H9 (cell line): ENCODE results near the gene PTGDR2. TPM values are rescaled to one million over a fixed set of nuclear protein-coding genes. Genes with fewer than 3 reads are reported as not detected.

Source experiments
- DNase-seq: peaks from one replicate; pipeline ENCODE4 v3.0.0-alpha.2; 2017
- H2AFZ ChIP-seq: one replicate; pipeline ENCODE4 v1.6.1; 2013; ENCODE audit warnings: mild to moderate bottlenecking, low read length, control low read depth, moderate library complexity
- H2AK5ac ChIP-seq: 2 replicates; pipeline ENCODE4 v1.6.1; 2013; ENCODE audit warnings: low read length, control low read depth, mixed read lengths; ENCODE audit not compliant: insufficient read length
- H2BK120ac ChIP-seq: one replicate; pipeline ENCODE4 v1.6.1; 2013; ENCODE audit warnings: low read depth, mild to moderate bottlenecking, low read length, control low read depth, inconsistent platforms; ENCODE audit not compliant: poor library complexity, severe bottlenecking
- H2BK12ac ChIP-seq: 2 replicates; pipeline ENCODE4 v1.6.1; 2013; ENCODE audit warnings: low read length, control low read depth, mixed read lengths, low read depth; ENCODE audit not compliant: insufficient read length
- H2BK15ac ChIP-seq: 2 replicates; pipeline ENCODE4 v1.6.1; 2013; ENCODE audit warnings: low read depth, low read length, control low read depth
- H2BK20ac ChIP-seq: one replicate; pipeline ENCODE4 v1.6.1; 2013; ENCODE audit warnings: low read depth, mild to moderate bottlenecking, low read length, control low read depth, inconsistent platforms; ENCODE audit not compliant: poor library complexity, severe bottlenecking
- H2BK5ac ChIP-seq: 2 replicates; pipeline ENCODE4 v1.6.1; 2013; ENCODE audit warnings: low read length, control low read depth, mixed read lengths; ENCODE audit not compliant: insufficient read length
- H3K14ac ChIP-seq: 2 replicates; pipeline ENCODE4 v1.6.1; 2013; ENCODE audit warnings: low read length, control low read depth; ENCODE audit not compliant: insufficient read depth
- H3K18ac ChIP-seq: 2 replicates; pipeline ENCODE4 v1.6.1; 2013; ENCODE audit warnings: low read depth, mild to moderate bottlenecking, mixed read lengths, low read length, control low read depth; ENCODE audit not compliant: insufficient read length
- H3K23ac ChIP-seq: 2 replicates; pipeline ENCODE4 v1.6.1; 2013; ENCODE audit warnings: low read length, control low read depth, mixed read lengths, low read depth; ENCODE audit not compliant: insufficient read length
- H3K23me2 ChIP-seq: 2 replicates; pipeline ENCODE4 v1.6.1; 2013; ENCODE audit warnings: low read depth, mild to moderate bottlenecking, mixed read lengths, low read length, control low read depth; ENCODE audit not compliant: insufficient read length, poor library complexity, severe bottlenecking
- H3K27ac ChIP-seq: 2 replicates; pipeline ENCODE4 v1.5.1; 2013; ENCODE audit warnings: low read length, control low read depth, mixed read lengths, low read depth; ENCODE audit not compliant: insufficient read length
- H3K27me3 ChIP-seq: 2 replicates; pipeline ENCODE4 v1.6.1; 2013; ENCODE audit warnings: low read length, control low read depth, inconsistent platforms; ENCODE audit not compliant: insufficient read depth
- H3K4ac ChIP-seq: 2 replicates; pipeline ENCODE4 v1.6.1; 2013; ENCODE audit warnings: low read depth, mild to moderate bottlenecking, control low read depth, inconsistent platforms, low read length, moderate library complexity
- H3K4me1 ChIP-seq: 2 replicates; pipeline ENCODE4 v1.6.1; 2013; ENCODE audit warnings: low read length, control low read depth, inconsistent platforms; ENCODE audit not compliant: insufficient read depth
- H3K4me2 ChIP-seq: 2 replicates; pipeline ENCODE4 v1.6.1; 2013; ENCODE audit warnings: low read length, control low read depth, mixed read lengths; ENCODE audit not compliant: insufficient read length, insufficient read depth
- H3K56ac ChIP-seq: 2 replicates; pipeline ENCODE4 v1.6.1; 2013; ENCODE audit warnings: low read depth, mild to moderate bottlenecking, mixed read lengths, low read length, control low read depth; ENCODE audit not compliant: insufficient read length
- H3K79me1 ChIP-seq: 2 replicates; pipeline ENCODE4 v1.6.1; 2013; ENCODE audit warnings: low read depth, mild to moderate bottlenecking, moderate library complexity, low read length, control low read depth, inconsistent platforms; ENCODE audit not compliant: insufficient read depth, poor library complexity, severe bottlenecking
- H3K79me2 ChIP-seq: 2 replicates; pipeline ENCODE4 v1.6.1; 2013; ENCODE audit warnings: low read length, control low read depth, inconsistent platforms; ENCODE audit not compliant: insufficient read depth
- H3K9ac ChIP-seq: 2 replicates; pipeline ENCODE4 v1.6.1; 2013; ENCODE audit warnings: low read length, control low read depth, mixed read lengths; ENCODE audit not compliant: insufficient read length; ENCODE audit errors: extremely low read depth
- H3K9me3 ChIP-seq: one replicate; pipeline ENCODE4 v1.6.1; 2013; ENCODE audit warnings: low read depth, low read length, inconsistent platforms; ENCODE audit not compliant: control insufficient read depth
- H3T11ph ChIP-seq: one replicate; pipeline ENCODE4 v1.6.1; 2013; ENCODE audit warnings: mild to moderate bottlenecking, low read length, control low read depth, inconsistent platforms
- H4K20me1 ChIP-seq: one replicate; pipeline ENCODE4 v1.6.1; 2013; ENCODE audit not compliant: control insufficient read depth, insufficient read length, insufficient read depth
- H4K5ac ChIP-seq: 2 replicates; pipeline ENCODE4 v1.6.1; 2013; ENCODE audit warnings: low read depth, mild to moderate bottlenecking, mixed read lengths, low read length, control low read depth; ENCODE audit not compliant: insufficient read length
- H4K8ac ChIP-seq: replicated peaks from 2 replicates; pipeline ENCODE4 v1.6.1; 2013; ENCODE audit warnings: low read length, control low read depth, mixed read lengths, low read depth; ENCODE audit not compliant: insufficient read length
- H4K91ac ChIP-seq: 2 replicates; pipeline ENCODE4 v1.6.1; 2013; ENCODE audit warnings: low read depth, mild to moderate bottlenecking, moderate library complexity, mixed read lengths, low read length, control low read depth; ENCODE audit not compliant: insufficient read length
- H3K27ac Mint-ChIP-seq, 3 experiments: 2 replicates in 2 of 3; 3 replicates in 1 of 3; pipeline ENCODE4 v1.8.0; 2020 to 2021; ENCODE audit warnings: mixed read lengths in 3 of 3, mild to moderate bottlenecking in 1 of 3, moderate library complexity in 1 of 3
- H3K27me3 Mint-ChIP-seq: 2 replicates; pipeline ENCODE4 v1.8.0; 2021; ENCODE audit warnings: low read depth, mild to moderate bottlenecking, moderate library complexity, mixed read lengths
- H3K36me3 Mint-ChIP-seq, 3 experiments: 2 replicates in 2 of 3; 3 replicates in 1 of 3; pipeline ENCODE4 v1.8.0; 2020 to 2021; ENCODE audit warnings: low read depth in 3 of 3, mixed read lengths in 3 of 3; ENCODE audit not compliant: insufficient read depth in 1 of 3
- H3K4me1 Mint-ChIP-seq, 2 experiments: 2 replicates each; pipeline ENCODE4 v1.8.0; 2020; ENCODE audit warnings: mixed read lengths in 2 of 2
- H3K4me3 Mint-ChIP-seq, 2 experiments: 2 replicates in 1 of 2; 3 replicates in 1 of 2; pipeline ENCODE4 v1.8.0; 2020 to 2021; ENCODE audit warnings: mild to moderate bottlenecking in 2 of 2, mixed read lengths in 2 of 2, moderate library complexity in 1 of 2
- H3K9me3 Mint-ChIP-seq, 2 experiments: 2 replicates in 1 of 2; 3 replicates in 1 of 2; pipeline ENCODE4 v1.8.0; 2020; ENCODE audit warnings: mild to moderate bottlenecking in 2 of 2, mixed read lengths in 2 of 2, moderate library complexity in 1 of 2
- WGBS: extraction: QIAGEN DNeasy Blood & Tissue Kit; methylation state at CpG from one replicate; pipeline ENCODE4 v1.1.7; 2013; ENCODE audit warnings: missing lambda C conversion rate, low lambda C conversion rate, mixed read lengths; ENCODE audit not compliant: insufficient read length; ENCODE audit errors: extremely low coverage; 5-methylcytosine and 5-hydroxymethylcytosine counted together
- total RNA-seq: library from RNA; stranded (reverse); gene quantifications from 2 replicates; pipeline ENCODE4 v1.2.1, GENCODE V29; 2021
- TF ChIP-seq, protein P1 (sequence below): fragments of 200-600 bp; sonication (generic); conservative IDR thresholded peaks from 3 replicates; pipeline ENCODE4 v1.8.0; 2021; ENCODE audit warnings: antibody characterized with exemption, mild to moderate bottlenecking

The PTGDR2 gene
- total RNA-seq, 1 experiment from 2014 or later = not detected

DNA sequence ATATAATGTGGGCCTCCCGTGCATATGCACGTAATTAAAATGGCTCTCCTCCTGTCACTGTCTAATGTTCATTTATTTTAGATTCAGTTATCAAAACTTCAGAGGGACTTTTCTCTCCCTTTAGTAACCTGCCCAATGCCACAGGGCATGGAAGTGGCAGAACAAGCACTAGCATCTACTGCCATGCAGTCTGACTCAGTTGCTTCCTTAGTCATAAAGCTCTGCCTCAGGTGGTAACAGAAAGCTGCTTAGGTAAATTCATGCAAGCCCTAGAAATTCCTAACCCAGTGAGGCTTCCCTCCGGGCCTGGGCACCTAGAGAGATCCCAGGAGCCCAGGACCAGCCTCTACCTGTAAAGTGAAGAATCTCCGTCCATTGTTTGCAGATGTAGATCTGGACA, 41.7 kb upstream of the PTGDR2 start:
- H3K14ac ChIP-seq = no peak overlapping the region
- no peak overlapping the region for H2BK12ac ChIP-seq
- peaks cover 45 to 96% (median 68%) of the 10 kb centered on the region in 3 experiments; a peak in 6 of 7 replicates for H3K36me3 Mint-ChIP-seq

More for the DNA sequence above, 41.7 kb upstream of the PTGDR2 start:
- no peak overlapping the region for H2BK5ac ChIP-seq
- no peak overlapping the region for H3K56ac ChIP-seq
- H2AK5ac ChIP-seq = no peak overlapping the region
- H3K27me3 ChIP-seq = no peaks in the 10 kb centered on the region
- no peak overlapping the region for H3K4me3 Mint-ChIP-seq
- H4K5ac ChIP-seq = no peak overlapping the region
- H3K23ac ChIP-seq = no peak overlapping the region
- H2AFZ ChIP-seq = no peak overlapping the region
- H3K9me3 Mint-ChIP-seq = no peaks in the 10 kb centered on the region
- no peak overlapping the region for H3K4ac ChIP-seq
- no peaks in the 10 kb centered on the region for H3K4me1 Mint-ChIP-seq
- WGBS = no CpG with 5 or more reads among the region's 4 CpGs
- no peak overlapping the region for H3K27ac ChIP-seq
- no peak overlapping the region for H2BK20ac ChIP-seq
- H4K91ac ChIP-seq = no peak overlapping the region
- no peaks in the 10 kb centered on the region for H3K79me1 ChIP-seq
- no peak overlapping the region for H3K9ac ChIP-seq
- H3K18ac ChIP-seq = no peak overlapping the region
- H3K4me2 ChIP-seq = no peak overlapping the region
- H4K20me1 ChIP-seq = peaks cover 2% of the 10 kb centered on the region
- no peaks in the 10 kb centered on the region for H3K79me2 ChIP-seq
- H2BK120ac ChIP-seq = no peak overlapping the region
- no peaks in the 10 kb centered on the region for H3K27me3 Mint-ChIP-seq
- no peak overlapping the region for H2BK15ac ChIP-seq
- no peak for DNase-seq
- H3K9me3 ChIP-seq = no peaks in the 10 kb centered on the region
- no peak overlapping the region for H4K8ac ChIP-seq
- no peak overlapping the region for H3T11ph ChIP-seq
- TF ChIP-seq, protein P1, sequence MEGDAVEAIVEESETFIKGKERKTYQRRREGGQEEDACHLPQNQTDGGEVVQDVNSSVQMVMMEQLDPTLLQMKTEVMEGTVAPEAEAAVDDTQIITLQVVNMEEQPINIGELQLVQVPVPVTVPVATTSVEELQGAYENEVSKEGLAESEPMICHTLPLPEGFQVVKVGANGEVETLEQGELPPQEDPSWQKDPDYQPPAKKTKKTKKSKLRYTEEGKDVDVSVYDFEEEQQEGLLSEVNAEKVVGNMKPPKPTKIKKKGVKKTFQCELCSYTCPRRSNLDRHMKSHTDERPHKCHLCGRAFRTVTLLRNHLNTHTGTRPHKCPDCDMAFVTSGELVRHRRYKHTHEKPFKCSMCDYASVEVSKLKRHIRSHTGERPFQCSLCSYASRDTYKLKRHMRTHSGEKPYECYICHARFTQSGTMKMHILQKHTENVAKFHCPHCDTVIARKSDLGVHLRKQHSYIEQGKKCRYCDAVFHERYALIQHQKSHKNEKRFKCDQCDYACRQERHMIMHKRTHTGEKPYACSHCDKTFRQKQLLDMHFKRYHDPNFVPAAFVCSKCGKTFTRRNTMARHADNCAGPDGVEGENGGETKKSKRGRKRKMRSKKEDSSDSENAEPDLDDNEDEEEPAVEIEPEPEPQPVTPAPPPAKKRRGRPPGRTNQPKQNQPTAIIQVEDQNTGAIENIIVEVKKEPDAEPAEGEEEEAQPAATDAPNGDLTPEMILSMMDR = no peak
- H3K27ac Mint-ChIP-seq = no peak overlapping the region
- H3K23me2 ChIP-seq = no peaks in the 10 kb centered on the region
- H3K4me1 ChIP-seq = no peaks in the 10 kb centered on the region
